ENCODE measurements around the gene PLEKHG1.

The PLEKHG1 gene

DNA sequence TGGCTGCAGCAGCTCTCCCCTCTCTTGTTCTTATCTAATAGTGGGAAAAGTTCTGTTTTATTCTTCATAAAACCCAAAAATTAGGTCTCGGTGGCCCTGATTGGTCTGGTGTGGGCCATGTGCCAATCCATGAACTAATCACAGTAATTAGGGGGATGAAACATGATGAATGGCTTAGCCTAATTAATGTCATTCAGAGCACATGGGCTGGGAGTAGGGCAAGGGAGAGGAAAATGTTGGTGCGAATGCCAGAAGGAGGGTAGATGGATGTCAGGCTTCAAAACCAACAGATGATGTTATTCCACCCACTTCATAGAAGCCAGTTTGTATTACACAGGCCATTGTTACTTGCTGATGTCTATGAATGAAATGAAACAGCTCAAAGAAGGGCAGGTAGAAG lies 46.5 kb downstream of the PLEKHG1 start:
- no peak for DNase-seq

DNA sequence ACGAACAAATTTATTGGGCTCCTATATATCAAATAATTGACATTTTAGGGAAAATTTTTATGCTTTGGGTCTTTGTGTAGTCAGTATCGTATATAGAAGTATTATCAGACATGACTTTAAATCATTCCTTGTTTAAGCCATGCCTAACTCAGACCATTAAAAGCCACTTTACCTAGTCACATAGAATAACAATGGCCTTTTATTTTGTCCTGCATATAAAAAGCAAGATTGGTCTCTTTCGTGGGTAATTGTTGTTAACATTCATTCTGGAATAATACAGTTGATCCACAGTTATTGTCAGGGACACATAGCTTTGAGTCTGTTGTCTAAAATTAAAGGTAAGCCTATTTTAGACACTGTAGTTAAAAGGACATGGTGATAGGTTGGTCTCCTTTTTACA lies 47.4 kb downstream of the PLEKHG1 start:
- no peak for DNase-seq
